Measurements from ENCODE around the gene FBXO11.

- TF ChIP-seq CTCF (IDR thresholded peaks at IDR 0.05) (no peak), POLR2A (IDR thresholded peaks at IDR 0.05) (no peak)
Measured at GRCh38 chr2:47811668-47812067, 94.6 kb downstream of the FBXO11 start.

Measured in transverse colon (tissue), 3 donors.